GM12872 (cell line): ENCODE measurements around the gene COBLL1.

Experiments
- CTCF ChIP-seq: IDR thresholded peaks from 3 replicates; pipeline ENCODE4 v1.5.1; 2011; ENCODE audit warnings: low read depth, mild to moderate bottlenecking, low read length, moderate library complexity; ENCODE audit not compliant: insufficient read depth

COBLL1 gene

GRCh38 chr2:164691346-164691887 is 150.2 kb downstream of the COBLL1 start:
- TF ChIP-seq CTCF: no peak

- TF ChIP-seq CTCF: no peak
Measured at GRCh38 chr2:164690361-164690760, 151.3 kb downstream of the COBLL1 start.

DNA sequence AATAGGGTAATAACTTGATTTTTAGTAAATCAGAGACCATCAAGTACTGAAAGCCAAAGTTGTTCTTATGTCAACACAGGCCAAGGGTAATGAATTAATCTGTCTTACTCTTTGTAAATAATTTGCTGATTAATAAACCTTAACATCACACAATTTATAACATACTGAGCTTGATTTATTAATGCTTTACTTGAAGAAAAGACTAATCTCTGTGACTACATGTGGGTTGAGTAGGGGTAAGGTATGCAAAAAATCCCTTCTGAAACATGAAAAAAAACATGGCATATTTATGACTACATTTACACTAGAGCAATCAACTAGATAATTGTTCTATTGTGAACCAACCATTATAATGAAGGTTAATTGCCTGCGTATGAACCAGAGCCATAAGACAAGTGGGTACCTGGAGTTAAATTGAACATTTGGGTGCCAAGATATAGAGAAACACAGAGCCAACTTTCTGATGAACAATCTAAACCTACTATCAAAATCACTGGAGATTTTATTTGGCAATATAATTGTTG is 152.7 kb downstream of the COBLL1 start:
- no peak for TF ChIP-seq CTCF

- TF ChIP-seq CTCF: no peak
Measured at GRCh38 chr2:164681009-164681408, 160.6 kb downstream of the COBLL1 start.

DNA sequence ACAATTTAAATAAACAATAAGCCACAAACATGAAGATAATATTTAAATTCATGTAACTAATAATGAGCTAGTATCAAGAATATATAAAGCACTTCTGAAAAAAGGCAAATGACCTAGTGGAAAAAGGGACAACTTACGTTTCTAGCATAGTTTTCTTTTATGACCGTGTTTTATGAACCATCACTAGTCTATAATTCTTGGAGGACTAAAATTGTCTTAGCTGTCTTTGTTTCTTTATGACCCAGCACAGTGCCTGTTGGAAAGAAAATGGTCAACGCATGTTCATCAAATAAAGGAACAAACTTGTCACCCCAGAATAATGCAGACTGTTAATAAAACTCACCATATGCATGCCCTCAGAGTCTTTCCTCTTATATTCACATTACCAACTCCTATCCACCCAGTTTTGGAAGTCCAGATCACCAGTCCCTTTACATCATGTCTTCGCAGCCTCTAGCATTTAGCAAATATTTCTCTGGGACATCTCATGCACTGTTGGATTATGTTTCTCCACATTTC is 162.9 kb downstream of the COBLL1 start:
- TF ChIP-seq CTCF: no peak

GRCh38 chr2:164677733-164678132 is 163.9 kb downstream of the COBLL1 start:
- TF ChIP-seq CTCF: no peak

- no peak for TF ChIP-seq CTCF
Measured at GRCh38 chr2:164677271-164677670, 164.4 kb downstream of the COBLL1 start.

DNA sequence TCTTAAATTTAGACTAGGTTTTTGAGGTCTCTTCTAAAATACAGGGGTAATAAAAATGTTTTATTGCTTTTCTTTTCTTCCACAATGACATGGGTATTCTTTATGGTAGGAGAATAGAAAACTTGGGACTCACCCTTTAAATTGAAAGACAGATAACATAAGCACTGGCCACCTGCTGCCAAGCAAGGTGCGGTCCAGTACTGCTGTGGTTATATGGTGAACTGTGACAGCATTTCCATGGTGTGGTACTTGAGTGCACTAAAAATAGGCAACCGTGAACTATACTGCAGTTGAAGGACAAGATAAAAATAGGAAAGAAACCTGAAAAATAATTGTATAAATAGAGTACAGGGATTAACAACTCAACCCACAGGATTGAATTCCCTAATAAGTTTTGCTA is 165.9 kb downstream of the COBLL1 start:
- TF ChIP-seq CTCF: no peak
